DND-41 (cell line): ENCODE measurements around the gene COPS9.

ENCODE experiments used
- CTCF ChIP-seq: IDR thresholded peaks from 2 replicates; pipeline ENCODE4 v1.5.1; 2012; ENCODE audit warnings: borderline replicate concordance, low read length, moderate library complexity, mild to moderate bottlenecking; ENCODE audit not compliant: poor library complexity, severe bottlenecking; ENCODE audit errors: extremely low read depth
- EZH2 ChIP-seq: IDR thresholded peaks from 3 replicates; pipeline ENCODE4 v1.6.1; 2012; ENCODE audit warnings: borderline replicate concordance, low read depth, mild to moderate bottlenecking, moderate library complexity, low read length, inconsistent platforms; ENCODE audit not compliant: severe bottlenecking

- TF ChIP-seq CTCF (no peak), EZH2 (no peak)
Measured at GRCh38 chr2:240182476-240182875, 46.4 kb upstream of the COPS9 start.
